SW 1271 (cell line): ENCODE measurements around the gene SRSF10.
A peak's percentile ranks its signal among the peaks of the same experiment; 100 is the strongest.
"Not testable (repeated sequence)": the region's sequence is repeated elsewhere in the genome, so short reads cannot be mapped to it uniquely, and the experiment has no call there.

ENCODE experiments used
- DNase-seq, 2 experiments: peaks; one replicate each; lab custom pipeline; 2025; lab: John Stamatoyannopoulos, UW

The SRSF10 gene

GRCh38 chr1:23958810-23959460, 21.2 kb downstream of the SRSF10 start:
- peak; percentile 79 to 91 for DNase-seq

GRCh38 chr1:23958040-23958809, 21.9 kb downstream of the SRSF10 start:
- not testable (repeated sequence) for DNase-seq

- DNase-seq: no peak
These were observed 23.0 kb downstream of the SRSF10 start for GRCh38 chr1:23957096-23957495.

- DNase-seq: no peak
These were observed 27.1 kb downstream of the SRSF10 start for GRCh38 chr1:23953020-23953419.

GRCh38 chr1:23947366-23947765, 32.8 kb downstream of the SRSF10 start:
- DNase-seq: no peak

GRCh38 chr1:23936481-23937176, 43.5 kb downstream of the SRSF10 start:
- DNase-seq: no peak

GRCh38 chr1:23931491-23931880, 48.6 kb downstream of the SRSF10 start:
- no peak for DNase-seq

GRCh38 chr1:23930861-23931490, 49.2 kb downstream of the SRSF10 start:
- DNase-seq: no peak

- no peak for DNase-seq
These were observed 49.9 kb downstream of the SRSF10 start for GRCh38 chr1:23930270-23930669.

- no peak for DNase-seq
These were observed 51.3 kb downstream of the SRSF10 start for GRCh38 chr1:23928789-23929188.

- no peak for DNase-seq
These were observed 53.0 kb downstream of the SRSF10 start for GRCh38 chr1:23927097-23927496.

- no peak for DNase-seq
These were observed 54.8 kb downstream of the SRSF10 start for GRCh38 chr1:23925279-23925678.

- DNase-seq: no peak
These were observed 55.5 kb downstream of the SRSF10 start for GRCh38 chr1:23924601-23925000.

- DNase-seq: no peak
These were observed 56.3 kb downstream of the SRSF10 start for GRCh38 chr1:23923592-23924499.

- no peak for DNase-seq
These were observed 57.7 kb downstream of the SRSF10 start for GRCh38 chr1:23922321-23922943.

- DNase-seq: peak in 1 of 2 experiments; percentile 12
These were observed 63.7 kb downstream of the SRSF10 start for GRCh38 chr1:23916209-23917131.

GRCh38 chr1:23915466-23915865, 64.7 kb downstream of the SRSF10 start:
- no peak for DNase-seq

- no peak for DNase-seq
These were observed 65.2 kb downstream of the SRSF10 start for GRCh38 chr1:23914921-23915320.
